Heart right ventricle (tissue), 16 donors: ENCODE measurements around the gene CLDN2. TPM values are rescaled to one million over a fixed set of nuclear protein-coding genes. Genes with fewer than 3 reads are reported as not detected.

Experiments used
- ATAC-seq, 8 donors: fragments of 200-7000 bp; cut with Tn5 transposase; one replicate each; pipeline ENCODE4 v1.9.1; 2020; ENCODE audit warnings: mild to moderate bottlenecking in 8 of 8, moderate library complexity in 8 of 8, moderate number of reproducible peaks in 1 of 8
- DNase-seq, 2 donors: peaks; one replicate each; pipeline ENCODE4 v3.0.0-alpha.2; 2020
- H3K27ac ChIP-seq, 10 donors: fragments of 200-600 bp; sonication (generic) in 2 of 10; one replicate each; pipeline versions ENCODE4 v1.5.0 to v1.8.0; 2020 to 2022; ENCODE audit warnings: mild to moderate bottlenecking in 3 of 10
- H3K27me3 ChIP-seq, 7 donors: fragments of 200-600 bp; one replicate each; pipeline ENCODE4 v1.8.0; 2021 to 2022; ENCODE audit warnings: mild to moderate bottlenecking in 2 of 7
- H3K36me3 ChIP-seq, 9 donors: fragments of 200-600 bp; sonication (generic) in 1 of 9; one replicate each; pipeline versions ENCODE4 v1.5.0 to v1.8.0; 2020 to 2022; ENCODE audit warnings: mild to moderate bottlenecking in 2 of 9
- H3K4me1 ChIP-seq, 9 donors: fragments of 200-600 bp; sonication (generic) in 1 of 9; one replicate each; pipeline versions ENCODE4 v1.5.0 to v1.8.0; 2020 to 2022; ENCODE audit warnings: mild to moderate bottlenecking in 4 of 9
- H3K4me3 ChIP-seq, 10 donors: fragments of 200-600 bp; sonication (generic) in 2 of 10; one replicate each; pipeline versions ENCODE4 v1.5.0 to v1.8.0; 2020 to 2022; ENCODE audit warnings: mild to moderate bottlenecking in 7 of 10, moderate library complexity in 2 of 10
- H3K9me3 ChIP-seq, 11 donors: fragments of 200-600 bp in 10 of 11; sonication (generic) in 2 of 11; one replicate each; pipeline versions ENCODE4 v1.5.0 to v1.8.0; 2013 to 2022; ENCODE audit warnings: mild to moderate bottlenecking in 2 of 11, control low read depth in 1 of 11, moderate library complexity in 1 of 11
- WGBS, 2 donors: extraction: QIAGEN DNeasy Blood & Tissue Kit; methylation state at CpG; one replicate each; pipeline ENCODE4 v1.1.7; 2013; ENCODE audit warnings: inconsistent platforms in 1 of 2; 5-methylcytosine and 5-hydroxymethylcytosine counted together
- intact Hi-C, 10 donors: fragments of 100-400 bp; cut with DNase I; formaldehyde crosslinking; loops; one replicate each; pipeline versions ENCODE4 v1.11.1 to v1.14.2; 2022
- polyA plus RNA-seq, 2 donors: library from polyadenylated mRNA; stranded (reverse); fragments of 200-250 nt; gene quantifications; one replicate each; pipeline ENCODE4 v1.2.3, GENCODE V29; 2013
- total RNA-seq, 10 donors: library from RNA; stranded (reverse); fragmentation: NEBNext Ultra II Directional in 3 of 10; extraction: Animal tissue kit (Norgen Biotek cat#: 25700) in 3 of 10; gene quantifications; one replicate each; pipeline versions ENCODE4 v1.2.1 to v1.2.4, GENCODE V29; 2021 to 2023
- TF ChIP-seq, protein P1 (sequence below), 9 donors: fragments of 200-600 bp; sonication (generic) in 2 of 9; IDR thresholded peaks; one replicate each; pipeline versions ENCODE4 v1.5.0 to v1.8.0; 2021 to 2022; ENCODE audit warnings: antibody characterized with exemption in 9 of 9, mild to moderate bottlenecking in 5 of 9, moderate library complexity in 1 of 9
- donor health status: Arrhythmogenic right ventricular cardiomyopathy.
- donor health status: ischemic (EF 13 %, LVEDD 7.1; RV severe dilation, severe dysfunction).
- donor health status: healthy with polysubstance abuse.
- donor health status: DM: no; HTN: yes; CAD: no.
- donor health status: DM: no; HTN: no; CAD: no.
- donor health status: ischemic (EF 25% LVEDD 6.9; RV normal size, moderate dysfunction).
- donor health status: ischemic (EF 25% LVEDD 5.7; RV mildly dilated, moderate dysfunction).
- donor health status: healthy.
- donor health status: DM: yes; HTN: yes; CAD: no.
- donor health status: Ischemic cardiomyopathy.
- donor health status: ischemic (EF 35%, LVEDD 5.7; RV mildly dilated, moderate dysfunction).
- donor health status: nonischemic (EF 11% LVEDD 7.7; RV severe dilation, severe dysfunction).
- donor health status: DM: yes; HTN: yes; CAD: no.
- donor health status: PGD.
- donor health status: ischemic (EF 29% LVEDD 5.4; RV normal size, mild dysfunction).
- donor health status: nonischemic (EF 23%, LVEDD 6.1; RV moderate dilation, normal function).

Gene CLDN2
- total and polyA plus RNA-seq, 12 donors, result 0.03 TPM; not detected in 11

DNA sequence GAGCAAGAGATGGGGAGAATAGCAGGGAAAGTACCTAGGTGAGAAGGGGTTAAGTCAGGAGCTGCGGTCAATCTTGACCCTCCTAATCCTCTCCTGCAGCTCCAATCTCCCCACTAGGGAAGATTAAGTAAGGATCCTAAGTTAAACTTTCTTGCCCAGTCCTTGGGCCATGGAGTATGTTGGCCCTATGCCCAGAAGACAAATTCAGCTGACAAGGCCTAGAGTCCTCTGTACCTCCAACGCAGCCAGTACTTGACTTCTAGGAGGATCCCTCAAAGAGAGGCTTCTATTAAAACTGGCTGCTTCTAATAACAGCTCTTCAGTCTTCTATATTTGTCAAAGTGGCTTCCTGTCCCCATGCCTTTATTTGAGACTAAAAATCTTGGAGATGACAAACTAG, 1.4 kb downstream of the CLDN2 start:
- 60 to 72% methylated on average over 2 of the region's 2 CpGs for WGBS, 2 donors
- Histone ChIP-seq H3K27me3 (peaks cover 0 to 29% (median 0%) of the 10 kb centered on the region in 7 donors), H3K36me3 (no peaks in the 10 kb centered on the region), H3K4me3 (no peak overlapping the region), H3K9me3 (no peaks in the 10 kb centered on the region), H3K27ac (no peak overlapping the region), H3K4me1 (peaks cover 0 to 8% (median 0%) of the 10 kb centered on the region in 9 donors)
- intact Hi-C loops, result no loop called here
- ATAC-seq, result no peak
- DNase-seq, result no peak
- TF ChIP-seq, protein P1, sequence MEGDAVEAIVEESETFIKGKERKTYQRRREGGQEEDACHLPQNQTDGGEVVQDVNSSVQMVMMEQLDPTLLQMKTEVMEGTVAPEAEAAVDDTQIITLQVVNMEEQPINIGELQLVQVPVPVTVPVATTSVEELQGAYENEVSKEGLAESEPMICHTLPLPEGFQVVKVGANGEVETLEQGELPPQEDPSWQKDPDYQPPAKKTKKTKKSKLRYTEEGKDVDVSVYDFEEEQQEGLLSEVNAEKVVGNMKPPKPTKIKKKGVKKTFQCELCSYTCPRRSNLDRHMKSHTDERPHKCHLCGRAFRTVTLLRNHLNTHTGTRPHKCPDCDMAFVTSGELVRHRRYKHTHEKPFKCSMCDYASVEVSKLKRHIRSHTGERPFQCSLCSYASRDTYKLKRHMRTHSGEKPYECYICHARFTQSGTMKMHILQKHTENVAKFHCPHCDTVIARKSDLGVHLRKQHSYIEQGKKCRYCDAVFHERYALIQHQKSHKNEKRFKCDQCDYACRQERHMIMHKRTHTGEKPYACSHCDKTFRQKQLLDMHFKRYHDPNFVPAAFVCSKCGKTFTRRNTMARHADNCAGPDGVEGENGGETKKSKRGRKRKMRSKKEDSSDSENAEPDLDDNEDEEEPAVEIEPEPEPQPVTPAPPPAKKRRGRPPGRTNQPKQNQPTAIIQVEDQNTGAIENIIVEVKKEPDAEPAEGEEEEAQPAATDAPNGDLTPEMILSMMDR (IDR thresholded peaks at IDR 0.05), result no peak

DNA sequence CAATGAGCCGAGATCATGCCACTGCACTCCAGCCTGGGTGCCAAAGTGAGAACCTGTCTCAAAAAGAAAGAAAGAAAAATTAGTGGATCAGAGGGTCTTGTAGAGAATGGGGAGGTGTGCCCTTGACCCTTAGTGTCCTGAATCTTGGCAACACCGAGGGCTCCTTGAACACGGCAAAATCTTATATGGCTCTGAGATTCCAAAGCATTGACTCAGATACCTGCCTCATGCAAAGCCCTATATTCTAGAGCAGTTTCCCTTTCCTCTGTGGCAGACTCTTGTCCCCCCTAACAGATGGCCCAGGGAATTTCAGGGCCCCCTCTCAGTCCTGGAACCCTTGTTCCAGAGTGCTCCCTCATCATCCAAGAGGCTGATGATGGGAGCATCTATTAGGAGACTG, 6.8 kb downstream of the CLDN2 start:
- peaks cover 0 to 21% (median 0%) of the 10 kb centered on the region in 7 donors for H3K27me3 ChIP-seq
- no peak overlapping the region for H3K27ac ChIP-seq
- H3K9me3 ChIP-seq, result no peaks in the 10 kb centered on the region
- TF ChIP-seq, protein P1 (IDR thresholded peaks at IDR 0.05), result no peak
- H3K4me3 ChIP-seq, result no peak overlapping the region
- DNase-seq (no peak), ATAC-seq (no peak)
- WGBS, 2 donors, result 83 to 91% methylated on average over 3 of the region's 3 CpGs
- no peaks in the 10 kb centered on the region for H3K36me3 ChIP-seq
- H3K4me1 ChIP-seq, result no peaks in the 10 kb centered on the region
- intact Hi-C loops, result no loop called here

GRCh38 chrX:106927700-106928099, 7.5 kb downstream of the CLDN2 start:
- ATAC-seq, result no peak

GRCh38 chrX:106928227-106928626, 8.0 kb downstream of the CLDN2 start:
- 89 to 96% methylated on average over 4 of the region's 4 CpGs for WGBS, 2 donors
- Histone ChIP-seq H3K4me1 (peaks cover 0 to 7% (median 0%) of the 10 kb centered on the region in 9 donors), H3K36me3 (no peaks in the 10 kb centered on the region), H3K9me3 (no peaks in the 10 kb centered on the region), H3K27ac (no peak overlapping the region), H3K27me3 (peaks cover 0 to 22% (median 0%) of the 10 kb centered on the region in 7 donors), H3K4me3 (no peak overlapping the region)
- DNase-seq (no peak), ATAC-seq (no peak)
- intact Hi-C loops, result no loop called here
- TF ChIP-seq, protein P1 (IDR thresholded peaks at IDR 0.05), result no peak

More at GRCh38 chrX:106927700-106928099, 7.5 kb downstream of the CLDN2 start:
- Histone ChIP-seq H3K4me1 (peaks cover 0 to 3% (median 0%) of the 10 kb centered on the region in 9 donors), H3K4me3 (no peak overlapping the region), H3K27me3 (peaks cover 0 to 22% (median 0%) of the 10 kb centered on the region in 7 donors), H3K27ac (no peak overlapping the region), H3K9me3 (no peaks in the 10 kb centered on the region), H3K36me3 (no peaks in the 10 kb centered on the region)
- DNase-seq, result no peak
- WGBS, 2 donors, result 47 to 57% methylated on average over 5 of the region's 5 CpGs
- intact Hi-C loops, result no loop called here
- TF ChIP-seq, protein P1 (IDR thresholded peaks at IDR 0.05), result no peak
